OCI-LY7 (cell line): ENCODE data around the gene ZSWIM1.

Experiments used
- CTCF ChIP-seq: fragments of 200-600 bp; sonication (generic); conservative IDR thresholded peaks from 2 replicates; pipeline ENCODE4 v1.5.1; 2014; ENCODE audit warnings: mild to moderate bottlenecking, antibody characterized with exemption, low read length, moderate library complexity, mixed read lengths
- EZH2phosphoT487 ChIP-seq: fragments of 200-600 bp; sonication (generic); IDR thresholded peaks from 2 replicates; pipeline ENCODE4 v1.6.1; 2018; ENCODE audit warnings: low read depth, borderline replicate concordance, mild to moderate bottlenecking, mixed run types, antibody characterized with exemption, low read length, moderate library complexity, mixed read lengths

- TF ChIP-seq CTCF: no peak
- no peak for TF ChIP-seq EZH2phosphoT487
These were observed 13.8 kb downstream of the ZSWIM1 start for GRCh38 chr20:45894797-45895196.
